ENCODE measurements around the gene PRDM5. TPM values are rescaled to one million over a fixed set of nuclear protein-coding genes. Genes with fewer than 3 reads are reported as not detected.

PRDM5 gene
- total and polyA plus RNA-seq, 2 donors: 3.7 to 76.5 TPM

DNA sequence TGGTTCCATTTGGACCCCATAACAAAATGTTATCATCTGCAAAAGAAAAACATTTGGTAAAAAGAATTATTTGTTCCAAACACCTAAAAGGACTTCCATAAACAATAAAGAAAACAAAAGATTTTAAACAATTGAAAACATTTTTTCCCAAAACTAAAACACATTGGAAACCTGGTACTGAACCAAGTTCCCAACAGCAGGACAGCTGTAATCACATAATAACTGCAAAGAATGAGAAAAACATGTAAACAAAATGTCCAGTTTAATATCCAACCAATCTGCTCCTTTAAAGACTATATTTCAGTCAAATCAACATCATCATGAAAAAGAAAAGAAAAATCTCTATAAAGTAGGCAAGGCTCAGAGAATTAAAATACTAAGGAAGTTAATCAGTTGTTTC is 36.3 kb downstream of the PRDM5 start:
- Histone ChIP-seq H3K4me1 (ENCODE audit: insufficient read depth) (no peaks in the 10 kb centered on the region), H3K4me3 (ENCODE audit: low read depth, low read length) (no peak overlapping the region), H3K36me3 (ENCODE audit: insufficient read depth) (no peaks in the 10 kb centered on the region), H3K27ac (ENCODE audit: low read depth) (no peak overlapping the region)
- no peak for DNase-seq (ENCODE audit: extremely low spot score)

DNA sequence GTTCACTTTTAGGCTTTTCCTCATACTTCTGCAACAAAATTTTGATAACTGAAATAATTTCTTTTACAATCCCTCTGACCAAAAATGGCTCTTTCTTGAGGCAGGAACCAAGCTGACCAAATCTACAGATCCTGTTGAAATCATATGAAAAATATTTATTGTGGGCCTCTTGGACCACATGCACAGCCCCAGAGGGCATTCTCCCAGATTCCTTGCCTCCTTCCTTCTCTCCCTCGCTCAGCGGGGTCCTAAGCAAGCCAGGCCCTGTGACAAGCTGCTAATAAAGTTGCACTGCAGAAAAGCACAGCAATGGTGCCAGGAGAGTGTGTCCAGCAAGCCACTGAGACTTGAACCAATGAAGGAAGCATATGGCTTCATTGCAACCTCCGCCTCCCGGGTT is 40.7 kb downstream of the PRDM5 start:
- Histone ChIP-seq H3K4me3 (ENCODE audit: low read depth, low read length) (no peak overlapping the region), H3K27ac (ENCODE audit: low read depth) (no peak overlapping the region), H3K36me3 (ENCODE audit: insufficient read depth) (peaks cover 2% of the 10 kb centered on the region), H3K4me1 (ENCODE audit: insufficient read depth) (no peaks in the 10 kb centered on the region)
- WGBS: 98% methylated on average over 4 of the region's 4 CpGs
- DNase-seq (ENCODE audit: extremely low spot score): no peak

DNA sequence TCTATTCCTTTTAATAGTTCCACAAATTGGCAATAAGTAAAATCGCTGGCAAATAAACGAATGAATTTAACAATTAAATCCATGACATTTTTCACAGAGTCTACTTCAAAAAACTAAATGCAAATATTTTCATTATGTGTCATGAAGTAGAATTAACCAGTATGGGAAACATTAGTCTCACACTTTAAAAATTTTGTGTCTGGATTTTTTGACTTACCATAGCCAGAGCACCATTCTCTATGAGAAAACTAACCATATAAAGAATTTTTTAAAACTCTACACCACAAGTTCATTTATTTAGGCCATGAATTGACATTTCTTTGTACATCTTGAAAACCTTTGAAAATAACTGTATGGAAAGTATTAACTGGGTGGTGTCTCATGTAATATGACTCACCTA is 41.2 kb downstream of the PRDM5 start:
- no peak for DNase-seq (ENCODE audit: extremely low spot score)
- Histone ChIP-seq H3K4me3 (ENCODE audit: low read depth, low read length) (no peak overlapping the region), H3K36me3 (ENCODE audit: insufficient read depth) (peaks cover 2% of the 10 kb centered on the region), H3K27ac (ENCODE audit: low read depth) (no peak overlapping the region), H3K4me1 (ENCODE audit: insufficient read depth) (no peaks in the 10 kb centered on the region)
- 99% methylated on average over 2 of the region's 2 CpGs for WGBS

DNA sequence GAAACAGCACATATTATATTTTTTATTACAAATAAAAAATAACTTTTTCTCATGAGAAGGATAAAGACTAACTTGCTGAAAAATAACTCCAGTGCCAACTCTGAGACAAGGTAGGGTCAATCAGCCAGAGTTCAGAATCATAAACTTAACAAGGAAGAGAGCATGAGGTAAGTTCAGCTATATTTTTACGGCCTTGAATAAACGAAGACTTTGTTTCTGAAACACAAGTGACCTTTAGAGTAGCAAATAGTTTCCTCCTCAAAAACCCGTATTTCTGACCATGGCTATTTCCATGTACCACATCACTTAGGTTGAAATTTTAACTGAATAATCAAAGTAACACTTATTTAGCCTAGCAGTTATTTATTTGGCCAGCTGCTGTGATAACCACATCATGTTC is 45.5 kb downstream of the PRDM5 start:
- 50% methylated on average over 3 of the region's 3 CpGs for WGBS
- no peak overlapping the region for H3K4me3 ChIP-seq (ENCODE audit: low read depth, low read length)
- H3K4me1 ChIP-seq (ENCODE audit: insufficient read depth): no peaks in the 10 kb centered on the region
- no peak overlapping the region for H3K27ac ChIP-seq (ENCODE audit: low read depth)
- peaks cover 2% of the 10 kb centered on the region for H3K36me3 ChIP-seq (ENCODE audit: insufficient read depth)
- no peak for DNase-seq (ENCODE audit: extremely low spot score)

DNA sequence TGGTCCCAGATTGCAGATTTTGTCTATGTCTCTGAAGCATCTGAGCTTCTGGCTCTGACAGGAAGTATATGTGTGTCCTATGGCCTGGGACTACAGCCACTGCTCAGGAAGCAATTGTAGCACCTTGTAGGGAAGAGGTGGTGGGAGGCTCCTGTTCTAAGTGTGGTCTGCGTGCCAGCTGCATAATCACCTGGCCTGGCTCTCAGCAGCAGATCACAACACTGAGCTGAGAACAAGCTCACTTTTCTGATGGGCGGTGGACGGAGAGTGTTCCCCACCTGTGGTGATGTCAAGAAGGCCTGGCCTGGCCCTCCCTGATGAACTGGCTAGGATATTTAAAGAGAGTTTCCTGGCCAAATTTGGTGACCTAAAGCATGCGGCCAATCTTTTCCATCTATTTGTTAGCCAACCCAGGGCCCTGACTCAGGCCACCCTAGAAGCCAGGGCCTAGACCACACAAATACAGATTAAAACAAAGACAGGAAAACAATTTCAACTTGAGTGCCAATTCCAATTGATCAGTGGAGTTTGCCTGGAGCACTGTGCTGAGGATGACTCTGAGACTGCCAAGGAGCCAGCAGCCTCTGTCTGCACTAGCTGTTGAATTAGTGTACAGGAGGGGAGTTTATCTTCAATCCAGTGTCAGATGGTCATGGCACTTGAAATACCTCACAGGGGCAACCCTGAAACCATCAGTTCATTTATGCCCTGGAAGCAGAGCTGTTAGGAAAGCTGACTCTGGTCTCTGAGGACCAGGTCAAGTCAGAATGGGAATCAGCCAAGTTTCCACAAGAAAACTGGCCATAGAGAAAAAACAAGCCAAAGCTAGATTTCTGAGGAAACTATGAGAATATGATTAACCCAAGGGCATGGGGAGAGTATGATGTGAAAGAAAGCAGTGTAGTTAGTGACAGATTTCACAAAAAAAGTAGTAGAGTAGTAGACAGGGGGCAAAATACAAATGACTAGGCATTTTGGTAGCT is 47.4 kb downstream of the PRDM5 start:
- no peak overlapping the region for H3K27ac ChIP-seq (ENCODE audit: low read depth)
- WGBS: 93% methylated on average over 4 of the region's 4 CpGs
- DNase-seq (ENCODE audit: extremely low spot score): no peak

DNA sequence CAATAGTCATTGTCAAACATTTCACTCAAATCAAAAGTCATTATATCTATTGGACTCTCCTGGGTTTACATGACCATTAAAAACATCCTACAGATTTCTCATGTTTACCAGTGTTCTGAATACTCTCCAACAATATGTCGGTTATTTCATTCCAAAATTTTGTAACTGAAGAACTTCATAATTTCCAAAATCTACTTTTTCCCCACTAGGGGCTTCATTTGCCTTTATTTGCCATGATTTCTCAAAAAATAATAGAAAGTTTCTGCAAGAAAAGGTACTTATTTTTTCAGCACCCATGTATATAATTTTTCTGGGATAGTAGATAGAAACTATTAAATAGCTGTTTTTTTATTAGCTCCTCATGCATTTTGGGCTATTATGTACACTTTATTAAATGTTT is 49.0 kb downstream of the PRDM5 start:
- WGBS: 85% methylated on average over 1 of the region's 1 CpG
- no peak overlapping the region for H3K27ac ChIP-seq (ENCODE audit: low read depth)
- H3K4me1 ChIP-seq (ENCODE audit: insufficient read depth): no peaks in the 10 kb centered on the region
- DNase-seq (ENCODE audit: extremely low spot score): no peak
- no peaks in the 10 kb centered on the region for H3K36me3 ChIP-seq (ENCODE audit: insufficient read depth)
- H3K4me3 ChIP-seq (ENCODE audit: low read depth, low read length): no peak overlapping the region

More for the DNA sequence above, 47.4 kb downstream of the PRDM5 start:
- Histone ChIP-seq H3K4me1 (ENCODE audit: insufficient read depth) (no peaks in the 10 kb centered on the region), H3K4me3 (ENCODE audit: low read depth, low read length) (no peak overlapping the region), H3K36me3 (ENCODE audit: insufficient read depth) (peaks cover 2% of the 10 kb centered on the region)

DNA sequence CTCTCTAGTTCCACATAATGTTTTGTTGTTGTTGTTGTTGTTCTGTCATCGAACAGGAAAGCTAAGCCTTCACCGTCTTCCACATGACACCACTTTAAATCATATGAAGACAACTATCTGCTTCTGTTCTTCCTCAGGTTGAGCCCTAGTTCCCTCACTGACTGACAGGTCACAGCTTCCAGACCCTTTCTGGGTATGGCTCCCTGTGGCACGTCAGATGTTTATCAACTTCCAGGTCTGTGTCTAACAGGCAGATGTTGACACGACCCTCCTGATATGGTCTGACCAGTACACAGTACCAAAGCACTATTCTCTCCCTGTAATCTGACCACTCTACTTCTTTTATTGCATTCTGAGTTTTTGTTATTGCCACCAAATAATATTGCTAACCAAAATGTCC is 51.4 kb downstream of the PRDM5 start:
- Histone ChIP-seq H3K4me1 (ENCODE audit: insufficient read depth) (no peaks in the 10 kb centered on the region), H3K4me3 (ENCODE audit: low read depth, low read length) (no peak overlapping the region), H3K36me3 (ENCODE audit: insufficient read depth) (no peaks in the 10 kb centered on the region), H3K27ac (ENCODE audit: low read depth) (no peak overlapping the region)
- WGBS: 80% methylated on average over 4 of the region's 4 CpGs
- DNase-seq (ENCODE audit: extremely low spot score): no peak

DNA sequence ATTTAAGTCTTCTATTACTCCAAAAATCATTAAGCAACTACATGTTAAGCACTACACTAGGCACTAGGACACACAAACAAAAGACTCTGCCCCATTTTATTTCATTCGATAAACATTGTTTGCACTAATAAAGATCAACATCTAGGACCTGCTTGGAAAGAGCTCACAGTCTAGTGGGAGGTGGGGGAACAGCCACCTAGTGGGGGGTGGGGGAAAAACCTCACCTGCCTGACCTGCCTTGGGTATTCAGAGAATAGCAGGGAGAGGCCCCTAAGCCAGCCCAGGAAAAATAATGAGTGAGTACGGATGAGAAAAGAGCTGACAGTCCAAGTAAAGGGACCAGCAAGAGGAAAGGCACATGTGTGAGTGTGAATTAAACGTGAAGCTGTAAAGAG is 52.2 kb downstream of the PRDM5 start:
- H3K27ac ChIP-seq (ENCODE audit: low read depth): no peak overlapping the region
- whole genome bisulfite sequencing: 81% methylated on average over 3 of the region's 3 CpGs
- H3K36me3 ChIP-seq (ENCODE audit: insufficient read depth): no peaks in the 10 kb centered on the region
- H3K4me3 ChIP-seq (ENCODE audit: low read depth, low read length): no peak overlapping the region
- DNase-seq (ENCODE audit: extremely low spot score): no peak
- no peaks in the 10 kb centered on the region for H3K4me1 ChIP-seq (ENCODE audit: insufficient read depth)

DNA sequence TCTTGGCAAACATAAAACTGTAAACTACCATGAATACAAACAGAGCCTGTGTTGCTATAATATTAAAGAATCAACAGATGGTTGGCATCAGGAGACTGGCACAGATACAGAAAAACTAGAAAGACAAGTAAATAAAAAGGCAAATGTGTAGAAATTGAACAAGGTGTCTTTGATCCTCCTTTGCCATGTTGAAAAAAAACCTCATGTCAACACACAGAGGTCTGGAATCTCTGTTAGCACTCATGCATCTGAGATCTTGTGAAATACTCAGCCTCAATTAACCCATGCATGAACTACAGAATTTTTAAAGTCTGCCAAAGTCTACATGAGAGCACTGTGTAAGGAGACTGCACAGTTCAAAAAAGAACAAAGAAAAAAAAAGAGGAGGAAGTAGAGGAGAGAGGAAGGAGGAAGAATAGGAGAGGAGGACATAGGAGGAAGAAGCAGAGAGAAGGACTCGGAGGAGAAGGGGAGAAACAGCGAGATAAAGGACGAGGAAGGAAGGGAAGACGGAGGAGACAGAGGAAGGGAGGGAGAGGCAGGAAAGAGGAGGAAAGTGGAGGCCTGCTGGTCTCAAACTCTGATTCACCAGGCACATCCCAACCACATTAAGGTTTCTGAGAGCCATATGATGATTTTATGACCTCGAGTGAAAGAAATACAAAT is 52.8 kb downstream of the PRDM5 start:
- no peaks in the 10 kb centered on the region for H3K36me3 ChIP-seq (ENCODE audit: insufficient read depth)
- WGBS: 74% methylated on average over 5 of the region's 5 CpGs
- no peak overlapping the region for H3K4me3 ChIP-seq (ENCODE audit: low read depth, low read length)
- DNase-seq (ENCODE audit: extremely low spot score): no peak
- H3K27ac ChIP-seq (ENCODE audit: low read depth): no peak overlapping the region
- no peaks in the 10 kb centered on the region for H3K4me1 ChIP-seq (ENCODE audit: insufficient read depth)

DNA sequence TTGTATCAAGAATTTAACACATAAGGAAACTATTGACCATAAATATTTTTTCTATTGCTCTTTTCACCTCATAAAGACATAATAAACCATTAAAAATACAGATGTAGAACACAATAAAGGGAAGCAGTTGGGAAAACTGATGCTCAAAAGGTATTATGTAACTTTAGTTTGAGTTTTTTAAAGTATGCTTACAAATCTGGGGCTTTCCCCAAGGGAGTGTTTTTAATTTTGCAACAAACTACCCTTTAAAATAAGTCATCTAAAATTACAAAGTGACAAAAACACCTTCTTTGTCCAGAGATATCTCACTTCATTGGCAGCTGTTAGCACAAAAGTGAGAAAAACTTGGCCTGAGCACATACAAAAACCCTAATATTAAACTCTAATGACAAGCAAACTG is 55.0 kb downstream of the PRDM5 start:
- Histone ChIP-seq H3K4me1 (ENCODE audit: insufficient read depth) (no peaks in the 10 kb centered on the region), H3K36me3 (ENCODE audit: insufficient read depth) (no peaks in the 10 kb centered on the region), H3K4me3 (ENCODE audit: low read depth, low read length) (no peak overlapping the region), H3K27ac (ENCODE audit: low read depth) (no peak overlapping the region)
- no peak for DNase-seq (ENCODE audit: extremely low spot score)

DNA sequence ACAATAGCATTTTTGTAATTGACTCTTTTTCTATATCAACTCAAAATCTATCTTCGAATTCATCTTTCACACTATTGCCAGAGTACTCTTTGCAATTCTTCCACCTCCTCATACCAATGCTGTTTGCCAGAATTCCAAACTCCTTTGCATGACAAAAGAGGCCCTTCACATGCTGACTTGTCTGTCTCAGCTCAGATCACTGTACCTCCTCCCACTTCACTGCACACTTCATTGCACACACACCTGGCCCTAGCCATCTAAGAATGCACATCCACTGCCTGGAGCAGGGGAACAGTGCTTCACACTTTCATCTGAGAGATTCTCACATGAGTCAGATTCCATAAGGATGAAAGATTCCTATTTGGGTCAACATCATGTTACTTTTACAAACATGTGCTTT is 56.5 kb downstream of the PRDM5 start:
- no peak overlapping the region for H3K4me3 ChIP-seq (ENCODE audit: low read depth, low read length)
- WGBS: 93% methylated on average over 1 of the region's 1 CpG
- DNase-seq (ENCODE audit: extremely low spot score): no peak
- no peak overlapping the region for H3K27ac ChIP-seq (ENCODE audit: low read depth)
- H3K36me3 ChIP-seq (ENCODE audit: insufficient read depth): no peaks in the 10 kb centered on the region
- no peaks in the 10 kb centered on the region for H3K4me1 ChIP-seq (ENCODE audit: insufficient read depth)

DNA sequence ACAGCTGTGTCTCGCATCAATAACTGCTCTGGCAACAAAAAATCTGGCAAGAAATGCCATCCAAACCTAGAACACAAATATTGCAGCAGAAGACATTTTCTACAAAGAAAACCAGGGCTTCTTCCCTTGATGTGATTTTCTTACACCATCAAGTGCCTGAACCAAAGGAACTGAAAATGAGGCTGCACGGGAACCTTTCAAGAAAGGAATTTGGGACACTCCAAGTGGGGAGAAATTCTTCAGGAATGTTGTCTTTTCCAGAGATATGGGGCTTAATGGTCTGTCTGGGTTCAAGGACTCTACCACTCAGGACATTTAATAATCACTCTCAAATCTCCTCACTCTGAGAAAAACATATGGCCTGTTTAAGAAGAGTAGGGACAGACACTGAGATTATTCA is 57.6 kb downstream of the PRDM5 start:
- H3K4me3 ChIP-seq (ENCODE audit: low read depth, low read length): no peak overlapping the region

DNA sequence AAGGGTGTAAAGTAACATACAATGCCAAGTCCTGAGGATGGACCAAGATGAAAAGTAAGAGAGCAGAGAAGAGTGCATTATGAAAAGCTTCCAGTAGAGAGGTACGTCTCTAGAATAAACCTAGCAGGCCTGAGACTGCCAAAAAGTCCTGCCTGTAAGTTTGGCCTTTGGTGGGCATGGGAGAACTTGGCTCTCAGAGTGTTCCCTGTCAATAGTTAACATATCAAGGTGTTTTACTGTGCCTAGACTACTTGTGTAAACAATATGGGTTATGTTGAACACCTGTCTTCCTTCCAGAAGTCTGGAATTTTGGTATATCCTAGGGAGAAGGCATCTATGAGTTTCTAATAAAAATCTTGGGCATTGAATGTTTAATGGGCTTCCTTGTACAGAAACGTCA is 60.1 kb downstream of the PRDM5 start:
- DNase-seq (ENCODE audit: extremely low spot score): no peak
- 76% methylated on average over 2 of the region's 2 CpGs for WGBS
- Histone ChIP-seq H3K27ac (ENCODE audit: low read depth) (no peak overlapping the region), H3K4me1 (ENCODE audit: insufficient read depth) (no peaks in the 10 kb centered on the region), H3K4me3 (ENCODE audit: low read depth, low read length) (no peak overlapping the region), H3K36me3 (ENCODE audit: insufficient read depth) (no peaks in the 10 kb centered on the region)

More for the DNA sequence above, 57.6 kb downstream of the PRDM5 start:
- WGBS: 96% methylated on average over 2 of the region's 2 CpGs
- Histone ChIP-seq H3K27ac (ENCODE audit: low read depth) (no peak overlapping the region), H3K4me1 (ENCODE audit: insufficient read depth) (no peaks in the 10 kb centered on the region), H3K36me3 (ENCODE audit: insufficient read depth) (no peaks in the 10 kb centered on the region)
- no peak for DNase-seq (ENCODE audit: extremely low spot score)

DNA sequence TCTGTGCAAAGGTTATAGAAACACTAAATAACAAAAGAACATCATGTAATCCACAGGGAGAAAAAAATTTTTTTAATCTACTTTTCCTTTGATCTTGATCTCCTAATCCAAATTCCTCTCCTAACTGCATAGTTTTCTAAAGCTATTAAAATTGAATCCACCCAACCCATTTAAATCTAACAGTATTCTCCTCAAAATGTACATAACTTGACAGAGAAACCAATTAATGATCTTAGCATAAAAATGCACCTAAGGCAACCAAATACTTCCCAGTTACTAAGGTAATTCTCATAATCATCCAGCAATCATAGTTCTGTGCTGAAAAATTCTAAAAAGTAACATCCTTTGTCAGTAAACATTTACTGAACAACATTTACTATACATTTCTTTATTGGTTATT is 60.7 kb downstream of the PRDM5 start:
- Histone ChIP-seq H3K36me3 (ENCODE audit: insufficient read depth) (no peaks in the 10 kb centered on the region), H3K4me1 (ENCODE audit: insufficient read depth) (no peaks in the 10 kb centered on the region), H3K27ac (ENCODE audit: low read depth) (no peak overlapping the region), H3K4me3 (ENCODE audit: low read depth, low read length) (no peak overlapping the region)
- no peak for DNase-seq (ENCODE audit: extremely low spot score)
